Endothelial cell (in vitro differentiated cells): ENCODE data around the gene YY1AP1. TPM values are rescaled to one million over a fixed set of nuclear protein-coding genes. Genes with fewer than 3 reads are reported as not detected.

Experiments
- DNase-seq: peaks from one replicate; pipeline ENCODE4 v3.0.0; 2021; ENCODE audit warnings: low spot score
- H3K27ac Mint-ChIP-seq: one replicate; pipeline ENCODE4 v1.8.0; 2021; ENCODE audit warnings: mixed read lengths, inconsistent platforms; ENCODE audit not compliant: unreplicated experiment
- H3K27me3 Mint-ChIP-seq: one replicate; pipeline ENCODE4 v1.8.0; 2021; ENCODE audit warnings: mild to moderate bottlenecking, moderate library complexity, mixed read lengths, inconsistent platforms; ENCODE audit not compliant: unreplicated experiment
- H3K36me3 Mint-ChIP-seq: one replicate; pipeline ENCODE4 v1.8.0; 2021; ENCODE audit warnings: mild to moderate bottlenecking, low read depth, mixed read lengths, inconsistent platforms; ENCODE audit not compliant: unreplicated experiment
- H3K4me1 Mint-ChIP-seq: one replicate; pipeline ENCODE4 v1.8.0; 2021; ENCODE audit warnings: mild to moderate bottlenecking, mixed read lengths, inconsistent platforms; ENCODE audit not compliant: unreplicated experiment
- H3K4me3 Mint-ChIP-seq: one replicate; pipeline ENCODE4 v1.8.0; 2021; ENCODE audit warnings: mild to moderate bottlenecking, mixed read lengths, inconsistent platforms; ENCODE audit not compliant: unreplicated experiment
- H3K9me3 Mint-ChIP-seq: one replicate; pipeline ENCODE4 v1.8.0; 2021; ENCODE audit warnings: mixed read lengths, inconsistent platforms; ENCODE audit not compliant: unreplicated experiment
- total RNA-seq: library from RNA; stranded (reverse); fragmentation: NEBNext Ultra II Directional; extraction: Animal tissue kit (Norgen Biotek cat#: 25700); gene quantifications from one replicate; pipeline ENCODE4 v1.2.1, GENCODE V29; 2021; ENCODE audit not compliant: unreplicated experiment
- TF ChIP-seq, protein P1 (sequence below): fragments of 200-600 bp; sonication (generic); IDR thresholded peaks from one replicate; pipeline ENCODE4 v1.5.0; 2021; ENCODE audit warnings: antibody characterized with exemption; ENCODE audit not compliant: unreplicated experiment

Gene YY1AP1
- total RNA-seq, 1 donor from 2014 or later = 42.3 TPM

DNA sequence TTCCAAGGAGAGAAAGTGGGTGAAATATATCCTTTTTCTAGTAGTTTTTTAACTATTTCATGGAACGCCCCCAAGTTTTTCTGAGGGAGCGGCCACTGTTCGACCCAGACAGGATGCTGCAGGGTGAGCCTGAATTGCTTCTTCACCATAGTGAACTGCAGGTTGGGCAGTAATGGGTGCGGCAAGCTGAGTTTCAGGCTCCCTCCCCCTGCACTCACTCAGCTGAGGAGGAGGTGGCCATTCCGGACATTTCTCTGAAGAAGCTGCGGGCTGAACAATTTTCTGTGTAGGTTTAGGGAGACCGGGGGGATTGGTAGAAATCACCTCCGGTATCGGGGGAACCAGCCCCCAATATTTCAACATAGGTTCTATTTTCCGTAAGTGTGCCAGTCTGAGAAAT, 8.5 kb upstream of the YY1AP1 start:
- Mint-ChIP-seq H3K27me3 (peaks cover 4% of the 10 kb centered on the region), H3K9me3 (no peaks in the 10 kb centered on the region), H3K27ac (no peak overlapping the region), H3K36me3 (peaks cover 26% of the 10 kb centered on the region), H3K4me1 (peaks cover 4% of the 10 kb centered on the region), H3K4me3 (no peak overlapping the region)
- no peak for DNase-seq
- TF ChIP-seq, protein P1, sequence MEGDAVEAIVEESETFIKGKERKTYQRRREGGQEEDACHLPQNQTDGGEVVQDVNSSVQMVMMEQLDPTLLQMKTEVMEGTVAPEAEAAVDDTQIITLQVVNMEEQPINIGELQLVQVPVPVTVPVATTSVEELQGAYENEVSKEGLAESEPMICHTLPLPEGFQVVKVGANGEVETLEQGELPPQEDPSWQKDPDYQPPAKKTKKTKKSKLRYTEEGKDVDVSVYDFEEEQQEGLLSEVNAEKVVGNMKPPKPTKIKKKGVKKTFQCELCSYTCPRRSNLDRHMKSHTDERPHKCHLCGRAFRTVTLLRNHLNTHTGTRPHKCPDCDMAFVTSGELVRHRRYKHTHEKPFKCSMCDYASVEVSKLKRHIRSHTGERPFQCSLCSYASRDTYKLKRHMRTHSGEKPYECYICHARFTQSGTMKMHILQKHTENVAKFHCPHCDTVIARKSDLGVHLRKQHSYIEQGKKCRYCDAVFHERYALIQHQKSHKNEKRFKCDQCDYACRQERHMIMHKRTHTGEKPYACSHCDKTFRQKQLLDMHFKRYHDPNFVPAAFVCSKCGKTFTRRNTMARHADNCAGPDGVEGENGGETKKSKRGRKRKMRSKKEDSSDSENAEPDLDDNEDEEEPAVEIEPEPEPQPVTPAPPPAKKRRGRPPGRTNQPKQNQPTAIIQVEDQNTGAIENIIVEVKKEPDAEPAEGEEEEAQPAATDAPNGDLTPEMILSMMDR = no peak

DNA sequence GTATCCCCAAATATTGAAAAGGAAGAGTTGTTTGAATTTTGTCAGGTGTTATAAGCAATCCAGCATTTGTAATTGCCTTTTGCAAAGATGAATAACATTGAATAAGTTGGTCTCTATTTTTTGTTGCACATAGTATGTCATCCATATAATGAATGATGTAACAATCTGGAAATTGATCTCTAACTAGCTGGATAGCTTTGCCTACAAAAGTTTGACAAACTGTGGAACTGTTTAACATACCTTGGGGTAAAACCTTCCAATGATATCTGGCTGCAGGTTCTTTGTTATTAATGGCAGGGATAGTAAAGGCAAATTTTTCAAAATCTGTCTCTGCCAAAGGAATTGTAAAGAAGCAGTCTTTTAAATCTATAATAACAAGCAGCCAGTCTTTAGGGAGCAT, 8.0 kb upstream of the YY1AP1 start:
- Mint-ChIP-seq H3K4me1 (peaks cover 4% of the 10 kb centered on the region), H3K9me3 (no peaks in the 10 kb centered on the region), H3K4me3 (no peak overlapping the region), H3K27me3 (peaks cover 4% of the 10 kb centered on the region), H3K27ac (no peak overlapping the region), H3K36me3 (peaks cover 32% of the 10 kb centered on the region)
- no peak for DNase-seq
- TF ChIP-seq, protein P1 = no peak

DNA sequence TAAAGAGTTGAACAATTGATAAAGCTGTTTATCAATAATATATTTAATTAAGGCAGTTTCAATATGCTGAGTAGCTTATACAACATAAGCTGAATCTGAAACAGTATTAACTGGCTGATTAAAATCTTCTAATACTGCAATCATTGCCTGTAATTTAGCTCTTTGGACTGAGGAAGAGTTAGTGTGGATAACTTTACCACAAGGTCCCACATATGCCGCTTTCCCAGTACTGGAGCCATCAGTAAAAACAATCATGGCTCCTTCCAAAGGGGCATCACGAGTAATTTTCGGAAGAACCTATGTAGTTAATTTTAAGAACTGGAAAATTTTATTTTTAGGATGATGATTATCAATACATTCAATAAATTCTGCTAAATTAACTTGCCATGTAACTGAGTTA, 7.0 kb upstream of the YY1AP1 start:
- Mint-ChIP-seq H3K4me1 (peaks cover 9% of the 10 kb centered on the region), H3K4me3 (no peak overlapping the region), H3K27ac (no peak overlapping the region), H3K27me3 (peaks cover 4% of the 10 kb centered on the region), H3K9me3 (no peaks in the 10 kb centered on the region), H3K36me3 (peaks cover 38% of the 10 kb centered on the region)
- TF ChIP-seq, protein P1 = no peak
- DNase-seq = no peak

DNA sequence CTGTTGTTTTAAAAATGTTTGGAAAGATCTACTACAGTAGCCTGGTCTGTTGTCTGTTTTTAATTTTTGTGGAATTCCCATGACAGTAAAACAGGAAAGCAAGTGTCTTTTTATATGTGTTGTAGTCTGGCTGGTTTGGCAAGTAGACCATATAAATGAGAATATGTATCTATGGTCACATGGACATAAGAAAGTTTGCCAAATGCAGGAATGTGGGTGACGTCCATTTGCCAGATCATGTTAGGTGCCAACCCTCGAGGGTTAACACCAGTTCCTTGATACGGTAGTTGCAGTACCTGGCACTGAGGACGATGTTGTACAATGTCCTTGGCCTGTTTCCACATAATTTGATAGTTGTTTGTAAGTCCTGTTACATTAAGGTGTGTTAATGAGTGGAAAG, 6.5 kb upstream of the YY1AP1 start:
- peak overlapping the region; percentile 9 for H3K4me3 Mint-ChIP-seq
- peaks cover 37% of the 10 kb centered on the region for H3K36me3 Mint-ChIP-seq
- H3K9me3 Mint-ChIP-seq = no peaks in the 10 kb centered on the region
- peaks cover 4% of the 10 kb centered on the region for H3K27me3 Mint-ChIP-seq
- peaks cover 12% of the 10 kb centered on the region for H3K4me1 Mint-ChIP-seq
- TF ChIP-seq, protein P1 = no peak
- H3K27ac Mint-ChIP-seq = no peak overlapping the region
- no peak for DNase-seq

DNA sequence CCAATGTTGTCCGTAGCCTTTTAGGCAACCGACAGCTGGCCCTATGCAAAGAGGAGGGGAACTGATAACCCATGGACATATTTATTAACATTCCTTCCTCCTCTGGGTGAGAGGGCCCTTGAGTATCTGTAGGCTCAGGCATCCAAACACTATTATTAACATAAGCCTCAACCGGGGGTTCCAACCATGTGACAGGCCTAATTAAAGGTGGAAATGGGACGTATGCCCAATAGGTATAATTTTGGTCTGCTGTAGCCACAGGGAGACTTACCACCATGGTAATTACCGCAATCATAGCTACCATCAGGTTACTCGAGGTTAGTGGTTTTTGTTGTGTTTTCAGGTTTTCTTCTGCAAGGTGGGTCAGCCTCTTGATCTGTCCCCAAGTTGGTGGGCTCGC, 5.6 kb upstream of the YY1AP1 start:
- TF ChIP-seq, protein P1 = no peak
- H3K36me3 Mint-ChIP-seq = peaks cover 41% of the 10 kb centered on the region
- H3K27ac Mint-ChIP-seq = no peak overlapping the region
- H3K4me3 Mint-ChIP-seq = no peak overlapping the region
- no peaks in the 10 kb centered on the region for H3K9me3 Mint-ChIP-seq
- DNase-seq = no peak
- peaks cover 18% of the 10 kb centered on the region for H3K4me1 Mint-ChIP-seq
- peaks cover 12% of the 10 kb centered on the region for H3K27me3 Mint-ChIP-seq
